ENCODE measurements around the gene BFSP1.
A peak's percentile ranks its signal among the peaks of the same experiment; 100 is the strongest.

BFSP1 gene

DNA sequence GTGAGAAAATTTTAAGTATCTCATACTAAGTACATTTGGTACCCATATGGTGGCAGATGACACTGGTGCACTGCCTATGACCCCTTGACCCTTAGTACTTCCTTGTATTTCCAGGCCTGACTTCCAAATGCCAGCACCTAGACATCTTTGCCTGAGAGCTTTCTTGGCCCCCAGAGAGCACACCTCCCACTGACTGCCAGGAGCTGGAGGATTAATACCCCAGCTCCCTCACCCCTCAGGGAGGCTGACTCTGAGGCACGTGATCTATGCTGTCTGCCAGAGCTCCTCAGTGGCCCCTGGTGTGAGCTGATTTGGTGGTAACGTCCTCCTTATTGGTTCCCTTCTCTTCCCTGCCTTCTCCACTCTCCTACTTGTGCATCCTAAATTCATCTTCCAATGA lies 38.0 kb downstream of the BFSP1 start:
- no peak for DNase-seq

DNA sequence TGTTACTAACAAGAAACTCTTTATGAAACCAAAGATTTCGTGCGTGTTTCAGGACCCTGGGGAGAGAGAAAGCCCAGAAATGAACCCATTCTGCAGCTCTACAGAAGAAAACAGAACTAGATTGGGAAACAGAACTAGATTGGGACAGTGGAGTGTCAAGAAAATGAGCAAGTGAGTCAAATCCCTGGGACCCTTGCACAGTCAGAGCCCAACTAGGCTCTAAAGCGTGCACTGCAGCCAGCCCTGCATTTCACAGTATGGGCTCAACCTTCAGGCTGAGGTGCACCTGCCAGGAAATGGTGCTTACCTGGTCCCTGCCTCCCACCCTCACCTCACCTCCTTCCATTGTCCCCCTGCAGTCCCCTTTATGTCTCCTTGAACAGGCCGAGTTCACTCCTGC lies 39.7 kb downstream of the BFSP1 start:
- no peak for DNase-seq

DNA sequence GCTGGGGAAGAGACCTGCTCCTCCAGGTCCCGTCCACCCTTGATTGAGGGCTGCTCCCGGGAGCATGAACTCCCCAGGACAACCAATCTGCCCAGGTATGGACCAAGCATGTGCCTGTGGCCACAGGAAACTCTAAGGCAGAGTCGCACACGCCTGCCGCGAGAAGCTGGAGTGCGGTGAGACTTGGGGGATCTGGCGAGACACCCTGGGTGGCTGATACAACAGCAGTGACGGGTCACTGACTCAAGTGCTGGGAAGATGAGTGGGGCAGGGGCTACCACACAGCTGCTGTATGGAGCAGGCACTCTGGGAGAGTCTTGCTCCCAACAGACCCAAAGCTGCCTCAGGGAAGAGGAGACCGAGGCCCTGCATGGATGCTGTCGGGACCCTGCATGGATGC lies 40.1 kb downstream of the BFSP1 start:
- DNase-seq = no peak

DNA sequence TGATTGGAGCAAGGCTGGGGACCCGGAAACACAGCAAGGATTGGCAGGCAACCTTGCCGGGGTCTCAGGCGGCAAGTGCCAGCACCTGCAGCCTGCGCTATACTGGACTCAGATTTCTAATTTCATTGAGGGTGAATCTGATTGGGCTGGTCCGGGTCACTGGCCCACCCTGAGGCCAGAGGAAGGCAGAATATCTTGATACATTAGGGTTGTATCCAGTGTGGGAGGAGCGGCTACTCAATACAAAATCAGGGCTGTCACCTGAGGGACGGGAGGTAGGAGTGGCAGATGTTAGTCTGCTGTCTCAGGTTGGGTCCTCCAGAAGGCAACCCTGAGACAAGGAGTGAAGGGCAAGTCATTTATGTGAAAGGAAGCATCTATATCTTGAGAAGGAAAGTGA lies 40.7 kb downstream of the BFSP1 start:
- no peak for DNase-seq

DNA sequence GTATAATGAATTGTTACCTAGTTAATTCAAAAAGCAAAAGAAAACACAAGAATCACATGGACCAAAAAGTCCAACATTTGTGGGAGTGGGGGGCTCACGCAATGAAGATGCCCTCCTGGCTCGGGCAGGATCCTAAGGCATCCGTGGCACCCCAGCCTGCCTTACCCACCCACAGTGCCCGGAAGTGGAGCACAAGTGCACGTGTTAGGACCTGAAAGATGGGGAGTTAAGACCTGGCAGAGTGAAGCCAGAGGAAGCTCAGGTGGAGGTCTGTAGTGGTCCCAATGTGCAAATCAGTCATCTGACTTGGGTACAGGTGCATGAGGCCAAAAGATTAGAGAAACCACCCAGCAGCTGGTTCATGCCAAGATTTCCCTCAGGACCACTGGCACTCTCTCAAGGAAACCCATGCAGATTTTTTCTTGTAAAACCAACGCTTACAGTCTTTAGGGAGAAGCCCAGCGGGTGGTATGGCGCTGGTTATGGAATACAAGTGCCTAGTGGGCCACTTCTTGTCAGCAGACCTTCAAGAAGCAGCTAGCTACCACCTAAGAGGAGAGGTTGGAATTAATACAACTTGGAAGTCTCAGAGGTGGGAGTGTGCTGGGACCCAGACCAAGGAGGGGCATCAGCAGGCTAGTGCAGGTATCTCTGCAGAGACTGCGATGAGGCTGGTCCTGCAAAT lies 42.1 kb downstream of the BFSP1 start:
- DNase-seq = no peak

DNA sequence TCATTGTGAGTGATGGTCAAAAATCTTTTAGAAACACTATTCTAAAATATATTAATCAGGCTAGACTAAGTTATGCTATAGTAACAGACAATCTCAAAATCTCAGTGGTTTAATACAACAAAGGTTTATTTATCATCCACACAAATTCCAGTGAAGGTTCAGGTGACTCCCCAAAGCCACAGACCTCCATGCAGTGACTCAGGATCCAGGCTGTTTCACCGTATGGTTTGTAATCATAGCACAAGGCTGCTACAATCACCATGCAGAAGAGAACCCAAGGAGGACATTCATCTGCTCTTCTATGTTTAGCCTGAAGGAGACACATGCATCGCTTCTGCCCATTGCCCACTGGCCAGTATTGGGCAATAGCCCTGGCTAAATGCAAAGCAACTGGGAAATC lies 46.2 kb downstream of the BFSP1 start:
- DNase-seq = no peak

DNA sequence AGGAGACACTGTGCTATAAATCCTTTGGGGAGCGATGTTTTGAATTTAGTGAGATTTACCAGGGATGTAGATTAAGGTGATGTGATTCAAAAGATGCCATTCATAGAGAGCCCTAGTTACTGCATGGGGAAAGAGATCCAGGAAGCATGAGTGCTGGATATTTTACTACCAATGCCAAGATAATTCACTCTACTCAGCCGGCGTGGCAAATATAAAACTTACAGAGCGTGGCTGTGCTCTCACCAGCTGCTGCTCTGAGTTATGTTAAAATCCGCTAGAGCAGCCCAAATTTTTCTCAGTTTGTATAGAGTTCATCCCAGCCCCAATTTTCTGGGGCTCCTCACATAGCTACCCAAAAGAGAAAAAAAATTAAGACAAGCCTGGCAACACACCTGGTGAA lies 48.6 kb downstream of the BFSP1 start:
- no peak for DNase-seq

DNA sequence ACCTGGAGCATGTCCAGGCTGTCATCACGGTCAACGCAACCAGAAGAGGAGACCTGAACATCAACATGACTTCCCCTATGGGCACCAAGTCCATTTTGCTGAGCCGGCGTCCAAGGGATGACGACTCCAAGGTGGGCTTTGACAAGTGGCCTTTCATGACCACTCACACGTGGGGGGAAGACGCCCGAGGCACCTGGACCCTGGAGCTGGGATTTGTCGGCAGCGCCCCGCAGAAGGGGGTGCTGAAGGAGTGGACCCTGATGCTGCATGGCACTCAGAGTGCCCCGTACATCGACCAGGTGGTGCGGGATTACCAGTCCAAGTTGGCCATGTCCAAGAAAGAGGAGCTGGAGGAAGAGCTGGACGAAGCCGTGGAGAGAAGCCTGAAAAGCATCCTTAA lies 49.5 kb downstream of the BFSP1 start:
- no peak for DNase-seq

DNA sequence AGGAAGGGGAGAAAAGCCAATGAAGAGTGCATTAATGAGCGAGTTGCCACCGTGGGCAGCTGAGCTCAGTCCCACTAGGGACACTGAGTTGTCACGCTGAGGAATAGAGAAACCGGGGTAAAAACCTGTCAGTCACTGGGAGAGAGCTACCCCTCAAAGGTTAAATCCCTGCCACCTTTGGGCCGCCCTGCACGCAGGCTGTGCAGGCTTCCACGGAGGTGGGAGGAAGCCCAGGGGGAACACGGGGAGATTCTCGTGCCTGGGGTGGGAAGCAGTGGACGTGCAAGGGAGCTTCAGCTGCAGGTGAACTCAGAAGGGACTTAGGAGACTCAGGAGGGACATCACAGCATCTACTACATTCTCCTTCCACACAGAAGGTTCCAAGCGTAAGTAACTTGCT lies 50.5 kb downstream of the BFSP1 start:
- DNase-seq = no peak

DNA sequence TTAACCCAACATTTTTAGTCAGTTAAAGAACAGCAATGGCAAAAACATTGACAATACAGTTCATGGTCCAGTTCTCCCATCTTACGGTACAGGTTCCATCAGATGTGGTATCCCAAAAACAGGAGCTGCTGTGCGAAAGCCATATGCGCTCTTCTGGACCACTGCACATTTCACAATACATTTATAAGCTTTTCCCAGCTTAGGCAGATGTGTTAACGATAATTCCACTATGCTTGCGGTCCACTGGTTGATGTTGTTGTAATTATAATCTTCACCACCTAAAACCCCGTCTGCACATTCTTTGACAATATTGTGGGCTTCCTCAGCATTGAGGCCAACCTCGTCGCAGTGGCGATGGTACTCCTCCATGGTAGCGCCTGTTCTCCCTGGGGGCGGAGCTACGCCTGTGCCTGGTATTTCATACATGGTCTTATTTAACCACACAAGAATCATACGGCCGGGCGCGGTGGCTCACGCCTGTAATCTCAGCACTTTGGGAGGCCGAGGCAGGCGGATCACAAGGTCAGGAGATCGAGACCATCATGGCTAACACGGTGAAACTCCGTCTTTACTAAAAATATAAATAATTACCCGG lies 52.0 kb downstream of the BFSP1 start:
- no peak for DNase-seq

DNA sequence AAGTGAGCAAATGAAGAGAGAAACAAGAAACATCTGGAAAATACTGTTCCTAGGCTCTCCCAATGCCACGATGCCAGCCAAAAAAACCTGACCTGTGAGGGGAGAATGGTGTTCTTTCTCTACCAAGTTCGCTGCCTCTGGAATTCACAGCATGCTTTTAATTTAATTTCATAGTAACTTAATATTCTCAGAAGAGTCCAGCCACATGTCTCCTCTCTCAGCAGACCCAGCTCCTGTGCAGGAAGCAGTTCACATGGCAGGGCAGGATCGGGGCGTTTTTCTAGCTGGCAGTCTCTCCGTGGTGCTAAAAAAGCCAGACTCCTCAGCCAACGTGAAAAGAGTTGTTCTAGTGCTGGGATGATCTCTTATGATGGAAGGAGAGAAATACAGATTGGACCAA lies 57.5 kb downstream of the BFSP1 start:
- no peak for DNase-seq

DNA sequence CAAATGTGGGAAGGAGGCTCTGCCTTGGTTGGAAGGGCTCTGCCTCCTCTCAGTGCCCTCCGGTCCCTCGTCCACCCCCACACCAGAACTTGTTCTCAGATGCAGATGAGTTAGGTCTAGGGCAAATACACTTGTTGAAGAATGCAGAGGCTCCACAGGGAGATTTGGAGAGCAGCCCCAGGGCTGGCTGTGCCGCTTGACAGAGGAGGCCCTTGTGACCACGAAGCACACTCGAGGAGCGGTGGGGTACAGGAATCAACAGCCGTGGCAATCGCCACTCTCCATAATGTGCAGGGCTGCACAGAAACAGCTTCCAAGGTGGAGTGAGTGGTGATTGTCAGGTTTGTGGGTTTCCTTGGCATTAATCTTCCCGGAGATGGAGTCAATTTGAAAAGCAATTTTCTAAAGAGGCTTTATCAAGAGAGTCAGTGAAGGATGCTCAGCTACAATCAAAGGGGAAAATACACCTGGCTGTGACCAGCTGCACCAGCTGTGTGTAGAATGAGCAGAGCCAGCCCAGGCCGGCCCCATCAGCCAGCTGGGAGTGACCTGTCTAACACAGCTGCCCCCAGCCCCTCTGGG lies 59.5 kb downstream of the BFSP1 start:
- peak; percentile 15 for DNase-seq

DNA sequence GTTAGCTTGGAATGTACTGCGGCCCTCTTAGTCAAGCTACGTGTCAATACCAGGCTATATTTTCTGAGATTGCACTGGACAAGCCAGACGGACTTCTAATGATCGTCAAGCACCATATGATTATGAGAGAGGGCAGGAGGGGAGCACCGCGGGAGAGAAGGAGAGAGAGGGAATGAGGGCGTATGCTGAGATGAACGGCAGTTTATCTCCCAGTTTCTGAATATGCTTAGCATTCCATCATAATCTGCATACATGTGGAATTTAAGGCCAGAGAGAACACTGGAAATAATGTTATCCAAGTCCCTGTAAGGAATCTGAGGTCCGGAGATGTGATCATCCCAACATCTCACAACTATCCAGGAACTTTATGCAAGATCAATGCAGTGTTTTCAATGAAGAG lies 60.2 kb downstream of the BFSP1 start:
- DNase-seq = no peak

DNA sequence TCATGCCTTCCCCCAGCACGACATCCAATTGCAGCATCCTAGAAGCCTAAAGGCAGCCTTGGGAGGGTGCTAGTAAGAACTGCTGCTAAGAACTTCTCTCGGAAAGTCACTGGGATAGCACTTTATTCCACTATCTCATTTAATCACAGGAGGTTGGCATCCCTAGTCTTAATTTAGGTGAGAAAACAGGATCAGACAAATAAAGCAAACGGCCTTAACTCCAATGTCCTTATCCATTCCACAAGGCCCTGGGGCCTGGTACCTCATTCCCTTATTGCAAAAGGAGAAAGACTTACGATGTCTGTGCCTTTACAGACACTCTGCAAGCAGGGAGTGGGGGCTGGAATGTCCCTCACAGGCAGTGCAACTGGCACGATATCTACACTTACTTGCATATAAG lies 60.7 kb downstream of the BFSP1 start:
- DNase-seq = no peak

DNA sequence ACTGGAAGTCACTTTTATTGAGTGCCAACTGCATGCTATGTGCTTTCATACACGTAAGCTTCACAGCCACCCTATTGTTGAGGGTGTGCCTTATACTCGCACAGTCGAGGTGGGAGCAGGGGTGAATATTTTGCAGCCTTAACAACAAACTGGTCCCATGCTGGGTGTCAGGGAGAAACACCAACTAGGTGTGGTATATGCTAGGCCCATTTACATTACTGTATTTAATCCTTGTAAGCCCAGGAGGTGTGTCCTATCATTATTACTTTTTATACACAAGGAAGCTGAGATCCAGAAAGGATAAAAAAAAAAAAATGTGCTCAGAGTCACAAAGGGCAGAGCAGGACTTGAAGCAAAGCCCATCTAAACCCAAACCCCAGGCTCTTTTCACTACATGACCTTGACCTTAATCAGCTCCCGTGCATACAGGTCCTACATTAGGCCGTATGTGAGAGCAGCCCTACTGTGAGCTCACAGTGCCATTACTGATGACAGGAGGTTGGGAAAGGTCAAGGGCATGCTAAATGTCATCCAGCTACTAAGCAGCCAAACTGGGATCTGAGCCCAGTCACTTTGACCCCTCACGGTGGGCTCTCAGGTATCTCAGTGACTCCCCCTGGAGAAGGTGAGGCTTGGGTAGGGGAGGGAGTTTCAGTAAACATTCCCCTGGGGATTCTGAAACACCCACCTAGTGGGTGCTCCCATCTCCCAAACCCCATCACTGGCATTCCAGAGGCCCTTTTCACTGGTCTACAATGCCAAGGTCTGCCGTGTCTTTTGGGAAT lies 61.7 kb downstream of the BFSP1 start:
- DNase-seq = no peak

DNA sequence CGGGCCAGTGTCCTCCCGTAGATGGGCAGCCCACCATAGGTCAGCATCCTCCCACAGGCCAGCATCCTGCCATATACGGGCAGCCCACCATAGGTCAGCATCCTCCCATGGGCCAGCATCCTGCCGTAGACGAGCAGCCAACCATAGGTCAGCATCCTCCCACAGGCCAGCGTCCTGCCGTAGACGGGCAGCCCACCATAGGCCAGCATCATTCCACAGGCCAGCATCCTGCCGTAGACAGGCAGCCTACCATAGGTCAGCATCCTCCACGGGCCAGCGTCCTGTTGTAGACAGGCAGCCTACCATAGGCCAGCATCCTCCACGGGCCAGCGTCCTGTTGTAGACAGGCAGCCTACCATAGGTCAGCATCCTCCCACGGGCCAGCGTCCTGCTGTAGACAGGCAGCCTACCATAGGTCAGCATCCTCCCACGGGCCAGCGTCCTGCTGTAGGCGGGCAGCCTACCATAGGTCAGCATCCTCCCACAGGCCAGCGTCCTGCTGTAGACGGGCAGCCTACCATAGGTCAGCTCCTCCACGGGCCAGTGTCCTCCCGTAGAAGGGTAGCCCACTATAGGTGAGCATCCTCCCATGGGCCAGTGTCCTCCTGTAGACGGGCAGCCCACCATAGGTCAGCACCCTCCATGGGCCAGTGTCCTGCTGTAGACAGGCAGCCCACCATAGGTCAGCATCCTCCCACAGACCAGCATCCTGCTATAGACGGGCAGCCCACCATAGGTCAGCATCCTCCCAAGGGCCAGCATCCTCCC lies 62.9 kb downstream of the BFSP1 start:
- DNase-seq = no peak

DNA sequence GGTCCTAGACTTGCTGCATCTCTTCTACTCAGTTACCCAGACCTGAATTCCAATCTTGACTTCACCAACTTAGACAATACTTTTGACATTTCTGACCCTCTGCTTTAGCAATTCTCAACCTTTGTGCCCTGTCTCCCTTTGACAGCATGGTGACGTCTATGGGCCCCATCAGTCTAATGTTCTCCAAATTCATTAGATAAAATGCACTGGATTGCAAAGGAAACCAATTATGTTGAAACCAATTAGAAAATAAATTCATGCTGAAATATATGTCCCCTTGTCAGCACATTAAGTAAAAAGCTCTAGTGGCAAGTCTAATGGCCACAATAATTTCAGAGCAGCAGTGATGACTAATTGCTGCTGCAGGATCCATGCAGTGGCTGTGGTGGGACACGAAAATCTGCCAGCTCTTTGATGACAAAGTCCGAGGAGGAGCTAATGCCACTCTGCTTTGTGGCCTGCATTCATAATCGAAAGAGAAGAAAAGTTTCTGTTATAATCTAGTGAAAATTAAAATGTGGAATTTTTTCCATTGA lies 64.0 kb downstream of the BFSP1 start:
- no peak for DNase-seq

DNA sequence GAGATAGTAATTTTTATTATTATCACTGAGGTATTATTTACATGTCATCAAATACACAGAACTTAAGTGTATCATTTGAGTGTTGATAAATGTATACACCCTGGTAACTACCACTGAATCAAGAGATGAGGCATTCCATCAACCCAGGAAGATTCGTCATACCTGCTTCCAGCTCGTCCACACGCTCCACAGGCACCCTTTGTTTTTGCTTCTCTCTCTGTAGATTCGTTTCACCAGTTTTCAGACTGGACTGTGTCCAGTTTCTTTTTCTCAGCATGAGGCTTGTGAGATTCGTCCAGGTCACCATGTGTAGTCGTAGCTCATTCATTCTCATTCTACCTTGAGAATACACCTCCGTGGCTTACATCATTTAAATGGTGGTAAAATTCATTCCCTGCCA lies 64.5 kb downstream of the BFSP1 start:
- no peak for DNase-seq

DNA sequence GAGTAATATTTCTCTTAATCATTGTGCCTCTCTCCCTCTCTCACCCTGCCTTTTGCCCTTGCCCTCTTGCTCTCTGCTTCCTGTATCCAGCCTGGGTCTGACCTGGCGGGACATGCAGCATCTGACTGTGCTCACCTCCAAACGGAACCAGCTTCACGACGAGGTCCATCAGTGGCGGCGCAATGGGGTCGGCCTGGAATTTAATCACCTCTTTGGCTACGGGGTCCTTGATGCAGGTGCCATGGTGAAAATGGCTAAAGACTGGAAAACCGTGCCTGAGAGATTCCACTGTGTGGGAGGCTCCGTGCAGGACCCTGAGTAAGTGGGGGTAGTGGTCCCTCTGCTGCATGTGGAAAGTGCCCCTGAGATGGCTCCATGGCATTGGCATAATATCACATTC lies 65.9 kb downstream of the BFSP1 start:
- no peak for DNase-seq

DNA sequence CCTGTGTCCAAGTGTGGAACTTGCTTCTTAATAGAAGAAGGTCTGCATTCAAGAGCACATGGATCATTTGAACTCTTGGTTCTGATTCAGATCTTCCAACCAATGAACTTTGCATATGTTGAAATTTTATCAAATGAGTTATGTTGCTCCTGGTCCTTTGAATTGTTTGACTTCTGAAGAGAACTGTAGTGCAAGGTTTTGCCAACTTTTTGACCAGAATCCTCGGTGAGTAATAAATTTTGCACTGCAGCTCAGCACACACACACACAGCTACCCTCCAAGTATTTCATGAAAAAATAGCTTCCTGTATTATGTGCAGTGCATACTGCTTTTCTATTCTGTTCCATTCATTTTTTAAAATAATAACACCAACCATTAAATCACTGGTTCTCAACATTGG lies 67.5 kb downstream of the BFSP1 start:
- no peak for DNase-seq

DNA sequence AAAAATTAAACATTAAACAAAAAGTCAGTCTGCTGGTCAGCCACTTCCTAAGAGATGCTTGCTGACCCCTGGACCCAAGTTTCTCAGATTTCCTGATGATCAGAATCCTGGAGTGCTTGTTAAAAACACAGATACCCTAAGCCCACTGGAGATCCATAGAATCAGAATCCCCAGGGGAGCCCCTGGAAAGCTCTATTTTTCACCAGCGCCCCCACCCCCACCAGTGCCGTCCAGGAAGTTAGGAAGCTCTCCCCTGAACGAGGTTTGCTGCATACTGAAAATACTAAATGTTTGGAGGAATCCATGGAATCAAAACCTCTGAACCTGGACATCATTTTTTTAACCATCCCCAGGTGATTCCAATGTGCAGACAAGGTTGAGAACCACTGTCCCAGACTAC lies 69.2 kb downstream of the BFSP1 start:
- DNase-seq = no peak

DNA sequence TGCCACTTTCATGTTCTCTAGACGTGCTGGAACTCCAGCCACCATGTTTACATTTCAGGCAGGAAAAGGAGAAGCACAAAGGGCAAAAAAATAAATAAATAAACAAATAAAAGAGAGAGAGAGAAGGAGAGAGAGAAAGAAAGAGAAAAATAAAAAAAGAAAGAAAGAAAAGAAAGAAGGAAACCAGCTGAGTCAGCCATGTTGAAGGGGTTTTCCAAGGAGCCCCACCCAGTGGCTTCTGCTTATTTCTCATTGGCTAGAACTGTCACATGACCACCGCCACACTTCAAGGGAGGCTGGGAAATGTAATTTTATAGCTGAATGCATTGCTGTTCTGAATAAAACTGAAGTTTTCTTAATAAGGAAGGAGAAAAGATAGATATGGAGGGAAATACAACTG lies 71.1 kb downstream of the BFSP1 start:
- no peak for DNase-seq

DNA sequence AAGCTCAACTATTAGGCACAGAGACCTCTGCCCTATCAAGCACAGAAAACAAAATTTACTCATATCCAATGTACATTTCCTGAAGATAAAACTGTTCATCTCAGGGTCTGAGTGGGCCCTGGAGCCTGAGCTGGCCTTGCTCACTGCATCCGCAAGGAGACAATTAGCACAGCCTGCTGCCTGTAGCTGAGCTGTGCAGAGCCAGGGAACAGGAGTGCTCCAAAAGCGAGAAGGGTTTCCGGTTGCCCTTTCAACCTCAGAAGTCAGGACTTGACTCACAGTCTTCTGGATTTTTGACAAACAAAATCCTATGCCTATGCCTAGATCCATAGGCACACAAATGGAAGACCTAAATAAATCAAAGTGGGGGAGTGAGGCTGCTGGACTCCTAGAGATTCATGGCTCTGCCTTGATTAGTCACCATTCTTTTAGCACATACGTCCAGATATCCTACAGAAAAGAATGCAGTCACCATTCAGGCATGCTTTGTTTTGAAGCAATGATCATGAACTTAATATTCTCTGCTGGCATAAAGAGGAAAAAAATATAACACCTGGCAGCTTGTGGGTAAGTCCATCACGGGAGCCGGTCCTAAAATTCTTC lies 73.5 kb downstream of the BFSP1 start:
- DNase-seq = no peak

All from NCI-H1092 treated with DMSO at 0.1 percent for 48 hours (cell line).